ENCODE results near the gene MCC.

Gene MCC

DNA sequence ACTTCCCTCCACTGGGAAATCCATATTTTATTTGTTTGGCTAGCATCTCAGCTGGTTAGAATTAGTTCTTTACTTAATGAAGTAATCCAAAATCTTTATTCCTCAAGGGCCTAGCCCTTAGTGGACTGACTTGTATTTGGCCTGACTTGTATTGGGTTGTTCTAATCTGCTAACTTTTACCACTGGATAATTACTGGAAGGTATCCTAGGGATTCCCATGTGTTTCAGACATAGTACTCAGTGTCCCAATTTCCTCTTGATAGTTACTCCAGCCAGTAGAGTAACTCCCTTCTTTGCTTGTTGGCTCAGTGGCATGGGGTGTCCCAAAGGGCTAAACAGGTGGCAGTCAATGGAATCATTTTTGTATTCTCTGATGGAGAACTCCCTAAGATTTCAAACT is 355.7 kb downstream of the MCC start:
- Histone ChIP-seq H3K27me3 (ENCODE audit: control insufficient read depth, insufficient read depth, low read length, poor library complexity, severe bottlenecking) (no peaks in the 10 kb centered on the region), H3K9me3 (ENCODE audit: control insufficient read depth, low read length) (no peaks in the 10 kb centered on the region), H3K36me3 (ENCODE audit: control insufficient read depth, insufficient read depth, low read length) (no peaks in the 10 kb centered on the region), H3K4me3 (ENCODE audit: insufficient read depth, low read depth, low read length) (no peak overlapping the region), H3K4me1 (ENCODE audit: control insufficient read depth, insufficient read depth, low read length) (no peaks in the 10 kb centered on the region), H3K27ac (ENCODE audit: insufficient read depth, low read depth, low read length, poor library complexity, severe bottlenecking) (no peak overlapping the region)

DNA sequence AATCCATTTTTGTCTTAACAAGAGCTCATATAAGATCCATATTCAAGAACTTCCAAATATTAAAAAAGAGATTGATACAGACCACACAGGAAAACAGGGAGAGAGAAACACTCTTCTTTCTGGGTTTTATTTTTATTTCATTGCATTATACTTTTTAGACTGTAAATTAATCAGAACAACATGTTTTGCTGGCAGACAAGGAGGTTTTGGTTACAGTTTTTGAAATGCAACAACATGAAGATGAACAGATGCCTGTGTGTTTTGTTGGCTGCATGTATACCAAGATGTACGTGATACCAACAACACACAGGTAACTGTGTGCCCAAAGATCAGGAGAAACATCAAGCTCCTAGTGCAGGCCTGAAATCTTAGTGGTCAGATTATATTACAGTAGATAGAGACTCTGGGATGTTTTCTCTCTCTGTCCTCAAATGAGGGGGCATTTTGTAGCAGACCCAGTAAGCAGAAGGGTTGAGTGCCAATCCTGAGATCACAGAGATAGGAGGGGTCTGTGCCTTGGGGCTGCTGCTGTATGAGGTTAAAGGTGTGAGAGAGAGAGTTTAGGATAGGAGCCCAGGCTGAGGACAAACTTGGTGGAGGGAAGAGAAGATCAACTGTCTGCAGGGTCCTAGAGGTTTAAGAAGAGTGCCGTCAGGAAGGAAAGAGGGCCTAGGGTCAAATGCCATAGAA is 359.5 kb downstream of the MCC start:
- WGBS, 2 experiments, result 46 to 48% methylated on average over 2 of the region's 2 CpGs

DNA sequence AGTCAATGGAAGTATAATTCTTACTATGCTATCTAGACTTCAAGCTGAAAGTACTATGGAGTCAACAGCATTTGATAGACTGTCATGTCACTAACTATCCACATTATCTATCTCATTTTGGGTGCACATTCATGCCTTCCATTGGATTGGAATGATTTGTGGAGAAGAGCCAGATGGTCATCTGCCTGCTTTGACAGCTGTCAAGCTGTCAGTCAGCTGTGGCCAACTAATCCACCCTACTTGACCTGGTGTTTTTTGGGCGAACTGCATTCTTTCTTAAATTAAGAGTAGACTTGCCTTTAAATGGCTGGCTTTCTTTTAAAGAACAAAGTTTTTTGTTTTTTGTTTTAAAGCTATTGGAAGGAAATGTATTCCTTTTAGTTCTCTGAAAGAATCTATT is 360.2 kb downstream of the MCC start:
- WGBS, 2 experiments, result 92 to 100% methylated on average over 1 of the region's 1 CpG
- no peaks in the 10 kb centered on the region for H3K4me1 ChIP-seq (ENCODE audit: control insufficient read depth, insufficient read depth, low read length)
- H3K4me3 ChIP-seq (ENCODE audit: insufficient read depth, low read depth, low read length), result no peak overlapping the region
- H3K9me3 ChIP-seq (ENCODE audit: control insufficient read depth, low read length), result no peaks in the 10 kb centered on the region
- H3K27me3 ChIP-seq (ENCODE audit: control insufficient read depth, insufficient read depth, low read length, poor library complexity, severe bottlenecking), result no peaks in the 10 kb centered on the region
- H3K27ac ChIP-seq (ENCODE audit: insufficient read depth, low read depth, low read length, poor library complexity, severe bottlenecking), result no peak overlapping the region
- no peaks in the 10 kb centered on the region for H3K36me3 ChIP-seq (ENCODE audit: control insufficient read depth, insufficient read depth, low read length)

More for the DNA sequence above, 359.5 kb downstream of the MCC start:
- no peak overlapping the region for H3K4me3 ChIP-seq (ENCODE audit: insufficient read depth, low read depth, low read length)
- H3K36me3 ChIP-seq (ENCODE audit: control insufficient read depth, insufficient read depth, low read length), result no peaks in the 10 kb centered on the region
- no peaks in the 10 kb centered on the region for H3K9me3 ChIP-seq (ENCODE audit: control insufficient read depth, low read length)
- no peak overlapping the region for H3K27ac ChIP-seq (ENCODE audit: insufficient read depth, low read depth, low read length, poor library complexity, severe bottlenecking)
- no peaks in the 10 kb centered on the region for H3K27me3 ChIP-seq (ENCODE audit: control insufficient read depth, insufficient read depth, low read length, poor library complexity, severe bottlenecking)
- no peaks in the 10 kb centered on the region for H3K4me1 ChIP-seq (ENCODE audit: control insufficient read depth, insufficient read depth, low read length)

DNA sequence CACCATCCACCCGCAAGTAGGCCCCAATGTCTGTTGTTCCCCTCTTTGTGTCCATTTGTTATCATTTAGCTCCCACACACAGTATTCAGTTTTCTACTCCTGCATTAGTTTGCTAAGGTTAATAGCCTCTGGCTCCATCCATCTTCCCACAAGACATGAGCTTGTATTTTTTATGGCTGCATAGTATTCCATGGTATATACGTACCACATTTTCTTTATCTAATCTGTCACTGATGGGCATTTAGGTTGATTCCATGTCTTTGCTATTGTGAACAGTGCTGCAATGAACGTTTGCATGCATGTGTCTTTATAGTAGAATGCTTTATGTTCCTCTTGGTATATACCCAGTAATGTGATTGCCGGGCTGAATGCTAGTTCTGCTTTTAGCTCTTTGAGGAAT is 361.2 kb downstream of the MCC start:
- 61 to 65% methylated on average over 3 to 4 of the region's 4 CpGs for WGBS, 2 experiments
- Histone ChIP-seq H3K9me3 (ENCODE audit: control insufficient read depth, low read length) (no peaks in the 10 kb centered on the region), H3K4me1 (ENCODE audit: control insufficient read depth, insufficient read depth, low read length) (no peaks in the 10 kb centered on the region), H3K27me3 (ENCODE audit: control insufficient read depth, insufficient read depth, low read length, poor library complexity, severe bottlenecking) (no peaks in the 10 kb centered on the region), H3K27ac (ENCODE audit: insufficient read depth, low read depth, low read length, poor library complexity, severe bottlenecking) (no peak overlapping the region), H3K36me3 (ENCODE audit: control insufficient read depth, insufficient read depth, low read length) (no peaks in the 10 kb centered on the region), H3K4me3 (ENCODE audit: insufficient read depth, low read depth, low read length) (no peak overlapping the region)

DNA sequence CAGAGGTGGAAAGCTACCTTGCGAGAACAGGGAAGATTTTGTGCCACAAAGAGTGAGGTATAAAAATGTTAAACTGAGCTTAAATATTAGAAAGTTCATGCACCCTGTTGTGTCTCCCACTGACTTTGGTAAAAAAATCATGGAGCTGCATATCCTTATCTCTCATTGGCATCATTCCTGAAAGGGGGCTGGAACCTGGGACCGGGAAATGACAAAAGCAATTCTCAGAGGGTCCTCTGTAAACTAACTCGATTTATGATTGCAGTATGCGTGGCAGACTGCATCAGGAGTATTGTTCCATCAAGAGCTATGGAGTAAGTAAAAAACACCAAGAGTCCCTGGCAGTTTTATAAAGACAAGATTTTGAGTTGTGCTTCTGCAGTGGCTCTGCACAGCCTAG is 362.9 kb downstream of the MCC start:
- Histone ChIP-seq H3K27ac (ENCODE audit: insufficient read depth, low read depth, low read length, poor library complexity, severe bottlenecking) (no peak overlapping the region), H3K9me3 (ENCODE audit: control insufficient read depth, low read length) (no peaks in the 10 kb centered on the region), H3K4me1 (ENCODE audit: control insufficient read depth, insufficient read depth, low read length) (no peaks in the 10 kb centered on the region), H3K4me3 (ENCODE audit: insufficient read depth, low read depth, low read length) (no peak overlapping the region), H3K27me3 (ENCODE audit: control insufficient read depth, insufficient read depth, low read length, poor library complexity, severe bottlenecking) (no peaks in the 10 kb centered on the region), H3K36me3 (ENCODE audit: control insufficient read depth, insufficient read depth, low read length) (no peaks in the 10 kb centered on the region)
- WGBS, 2 experiments, result 95% methylated on average over 4 of the region's 4 CpGs

DNA sequence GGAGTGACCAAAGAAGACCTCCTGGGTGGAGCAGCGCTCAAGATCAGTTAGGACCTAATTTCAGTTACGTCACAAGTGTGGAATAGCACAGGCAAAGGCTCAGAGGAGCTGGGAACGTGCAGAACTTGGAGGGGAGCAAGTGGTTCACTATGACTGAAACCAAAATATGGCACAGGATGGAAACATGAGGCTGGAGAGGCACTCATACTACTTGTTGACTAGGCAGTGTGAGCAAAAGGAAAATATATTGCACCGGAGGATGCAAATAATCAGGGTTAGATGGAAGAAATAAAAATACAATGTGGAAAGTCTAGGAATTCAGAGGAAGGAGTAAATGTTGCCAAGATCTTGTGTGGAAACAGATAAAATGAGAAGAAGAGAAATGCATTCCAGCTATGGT is 363.3 kb downstream of the MCC start:
- Histone ChIP-seq H3K27ac (ENCODE audit: insufficient read depth, low read depth, low read length, poor library complexity, severe bottlenecking) (no peak overlapping the region), H3K27me3 (ENCODE audit: control insufficient read depth, insufficient read depth, low read length, poor library complexity, severe bottlenecking) (no peaks in the 10 kb centered on the region), H3K9me3 (ENCODE audit: control insufficient read depth, low read length) (no peaks in the 10 kb centered on the region), H3K4me3 (ENCODE audit: insufficient read depth, low read depth, low read length) (no peak overlapping the region), H3K4me1 (ENCODE audit: control insufficient read depth, insufficient read depth, low read length) (no peaks in the 10 kb centered on the region), H3K36me3 (ENCODE audit: control insufficient read depth, insufficient read depth, low read length) (no peaks in the 10 kb centered on the region)
- 84 to 95% methylated on average over 4 of the region's 4 CpGs for WGBS, 2 experiments

DNA sequence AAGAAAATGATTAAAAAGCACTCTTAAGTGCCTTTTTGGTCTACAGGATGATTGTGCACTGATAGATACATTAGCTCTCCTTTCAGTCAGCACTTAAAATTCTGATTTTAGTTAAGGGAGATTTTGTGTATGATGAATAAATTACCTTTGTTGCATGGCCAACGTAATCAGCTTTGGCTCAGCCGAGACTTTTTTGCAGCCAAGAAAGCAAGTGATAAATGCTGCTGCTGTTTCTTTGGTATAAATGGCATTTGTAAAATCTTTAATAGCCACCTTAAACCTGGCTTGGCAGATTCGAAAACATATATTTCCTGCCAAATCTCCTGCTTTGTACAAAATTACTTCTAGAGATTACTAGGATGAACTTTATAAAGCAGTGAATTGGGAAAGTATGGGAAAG is 364.0 kb downstream of the MCC start:
- Histone ChIP-seq H3K4me1 (ENCODE audit: control insufficient read depth, insufficient read depth, low read length) (peaks cover 6% of the 10 kb centered on the region), H3K4me3 (ENCODE audit: insufficient read depth, low read depth, low read length) (no peak overlapping the region)
- 95 to 98% methylated on average over 2 of the region's 3 CpGs for WGBS, 2 experiments

DNA sequence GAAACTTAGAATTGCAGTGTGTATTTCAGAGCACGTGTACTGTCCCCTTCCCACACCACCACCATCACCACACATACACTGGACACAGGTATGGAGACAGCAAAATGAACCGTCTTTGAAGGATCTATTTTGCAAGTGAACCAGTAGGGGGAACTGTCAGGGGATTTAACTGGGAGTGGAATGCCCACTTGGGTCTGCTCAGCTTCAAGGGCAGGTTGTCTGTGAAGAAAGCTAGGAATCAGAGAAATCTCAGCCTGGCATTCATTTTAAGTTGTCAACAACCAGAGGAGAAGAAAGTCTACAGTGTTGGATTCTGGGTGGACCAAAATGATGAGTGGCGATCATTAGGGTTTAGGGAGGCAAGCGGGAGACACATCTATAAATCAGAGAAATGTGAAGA is 364.6 kb downstream of the MCC start:
- H3K36me3 ChIP-seq (ENCODE audit: control insufficient read depth, insufficient read depth, low read length), result no peaks in the 10 kb centered on the region
- H3K4me1 ChIP-seq (ENCODE audit: control insufficient read depth, insufficient read depth, low read length), result peaks cover 8% of the 10 kb centered on the region
- WGBS, 2 experiments, result 78 to 84% methylated on average over 4 of the region's 4 CpGs

More for the DNA sequence above, 364.0 kb downstream of the MCC start:
- Histone ChIP-seq H3K9me3 (ENCODE audit: control insufficient read depth, low read length) (no peaks in the 10 kb centered on the region), H3K27ac (ENCODE audit: insufficient read depth, low read depth, low read length, poor library complexity, severe bottlenecking) (no peak overlapping the region), H3K27me3 (ENCODE audit: control insufficient read depth, insufficient read depth, low read length, poor library complexity, severe bottlenecking) (no peaks in the 10 kb centered on the region), H3K36me3 (ENCODE audit: control insufficient read depth, insufficient read depth, low read length) (no peaks in the 10 kb centered on the region)

DNA sequence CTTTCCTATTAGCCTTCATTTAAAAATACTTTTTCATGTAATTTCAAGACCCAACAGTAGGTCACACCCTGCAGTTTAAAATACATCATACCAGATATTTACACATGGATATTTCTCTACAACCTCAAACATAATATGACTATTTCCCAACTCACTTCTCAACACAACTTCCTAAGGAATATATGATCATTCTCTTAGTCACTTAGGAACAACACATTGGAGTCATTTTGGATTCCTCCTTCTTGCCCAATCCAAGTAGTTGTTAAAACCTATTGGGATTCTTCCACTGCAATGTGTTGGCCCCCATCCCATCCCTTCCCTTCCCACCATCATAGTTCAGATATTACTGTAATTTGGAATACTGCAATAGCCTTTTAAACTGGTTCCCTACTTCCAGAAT is 366.2 kb downstream of the MCC start:
- Histone ChIP-seq H3K4me1 (ENCODE audit: control insufficient read depth, insufficient read depth, low read length) (peaks cover 8% of the 10 kb centered on the region), H3K36me3 (ENCODE audit: control insufficient read depth, insufficient read depth, low read length) (no peaks in the 10 kb centered on the region), H3K27ac (ENCODE audit: insufficient read depth, low read depth, low read length, poor library complexity, severe bottlenecking) (no peak overlapping the region), H3K27me3 (ENCODE audit: control insufficient read depth, insufficient read depth, low read length, poor library complexity, severe bottlenecking) (no peaks in the 10 kb centered on the region), H3K9me3 (ENCODE audit: control insufficient read depth, low read length) (no peaks in the 10 kb centered on the region), H3K4me3 (ENCODE audit: insufficient read depth, low read depth, low read length) (no peak overlapping the region)

More for the DNA sequence above, 364.6 kb downstream of the MCC start:
- Histone ChIP-seq H3K9me3 (ENCODE audit: control insufficient read depth, low read length) (no peaks in the 10 kb centered on the region), H3K27me3 (ENCODE audit: control insufficient read depth, insufficient read depth, low read length, poor library complexity, severe bottlenecking) (no peaks in the 10 kb centered on the region), H3K27ac (ENCODE audit: insufficient read depth, low read depth, low read length, poor library complexity, severe bottlenecking) (no peak overlapping the region), H3K4me3 (ENCODE audit: insufficient read depth, low read depth, low read length) (no peak overlapping the region)

DNA sequence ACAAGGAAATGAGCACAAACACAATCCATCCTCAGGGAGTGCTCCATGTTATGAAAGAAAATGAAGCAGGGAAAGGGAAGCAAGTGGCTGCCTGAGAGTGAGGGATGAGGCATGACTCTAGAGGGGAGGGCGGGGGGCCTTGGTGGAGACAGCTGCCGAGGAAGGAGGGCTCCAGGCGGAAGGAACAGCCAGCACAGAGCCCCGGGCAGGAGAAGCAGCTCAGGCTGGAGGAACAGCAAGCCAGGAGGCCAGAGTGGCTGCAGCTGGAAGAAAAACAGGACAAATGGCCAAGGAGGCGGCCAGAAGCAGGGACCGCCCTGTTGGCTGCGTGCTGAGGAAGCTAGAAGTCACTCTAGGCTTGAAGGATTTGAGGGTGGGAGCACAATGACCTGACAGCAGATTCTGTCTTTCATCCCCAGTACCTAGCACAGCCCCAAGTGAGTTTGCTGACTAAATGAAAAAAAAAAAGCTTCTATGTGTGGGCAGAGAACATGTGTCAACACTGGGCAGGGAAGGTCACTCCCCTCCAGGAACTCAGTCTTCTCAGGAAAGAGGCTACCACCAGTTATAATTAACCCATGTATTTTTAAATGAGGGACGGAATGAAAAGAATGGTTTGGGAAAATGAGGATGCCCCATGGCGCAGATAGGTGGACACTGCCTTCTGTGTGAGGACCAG is 368.9 kb downstream of the MCC start:
- Histone ChIP-seq H3K4me3 (ENCODE audit: insufficient read depth, low read depth, low read length) (no peak overlapping the region), H3K27me3 (ENCODE audit: control insufficient read depth, insufficient read depth, low read length, poor library complexity, severe bottlenecking) (no peaks in the 10 kb centered on the region), H3K27ac (ENCODE audit: insufficient read depth, low read depth, low read length, poor library complexity, severe bottlenecking) (no peak overlapping the region), H3K4me1 (ENCODE audit: control insufficient read depth, insufficient read depth, low read length) (peaks cover 8% of the 10 kb centered on the region), H3K36me3 (ENCODE audit: control insufficient read depth, insufficient read depth, low read length) (no peaks in the 10 kb centered on the region), H3K9me3 (ENCODE audit: control insufficient read depth, low read length) (no peaks in the 10 kb centered on the region)
- 79 to 81% methylated on average over 9 of the region's 9 CpGs for WGBS, 2 experiments

Measured in ectodermal cell (in vitro differentiated cells).